Measurements from ENCODE around the gene ANKH. TPM values are rescaled to one million over a fixed set of nuclear protein-coding genes. Genes with fewer than 3 reads are reported as not detected.

Gene ANKH
- total RNA-seq, 6 donors from 2014 or later, result 17.2 to 66.7 (median 24.5) TPM

DNA sequence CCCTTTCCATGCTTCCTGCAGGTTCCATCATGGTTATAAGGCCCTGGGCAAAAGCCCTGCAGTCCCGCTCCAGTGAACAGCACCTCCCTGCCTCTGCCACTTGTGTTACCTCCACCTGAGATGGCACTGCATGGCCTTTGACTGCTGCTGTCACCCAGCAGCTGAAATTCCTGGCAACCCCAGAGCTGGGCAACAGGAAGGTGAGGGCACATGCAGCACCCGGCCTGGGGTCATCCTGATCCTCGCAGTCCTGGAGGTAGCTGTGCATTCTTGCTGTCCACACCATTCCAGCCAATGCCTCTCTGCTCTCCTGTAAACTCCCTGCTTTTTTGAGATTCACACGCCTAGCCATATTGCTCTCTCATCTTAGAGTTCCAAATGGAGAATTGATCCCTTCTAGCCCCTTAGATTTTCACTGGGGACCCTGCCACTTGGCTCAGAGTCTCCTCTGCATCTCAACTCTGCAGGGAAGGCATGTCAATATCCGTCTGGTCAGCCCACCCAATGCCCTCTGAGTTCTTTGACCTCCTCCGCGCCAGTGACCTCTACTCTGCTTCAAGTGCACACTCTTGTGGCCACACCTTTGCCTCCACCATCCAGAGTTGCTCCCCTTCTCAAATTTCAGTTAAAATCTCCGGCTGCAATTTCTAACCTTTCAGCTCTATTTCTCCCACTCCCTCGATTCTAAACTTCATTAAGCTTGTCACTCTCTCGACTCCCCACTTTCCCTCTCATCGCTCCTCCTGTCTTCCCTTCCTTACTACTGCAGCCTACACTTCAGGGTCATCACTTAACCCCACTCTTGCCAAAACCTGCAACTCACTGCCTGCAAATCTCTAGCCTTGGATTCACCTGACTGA, 93.4 kb downstream of the ANKH start:
- TF ChIP-seq EP300 (IDR thresholded peaks at IDR 0.05) (no peak), POLR2AphosphoS5 (IDR thresholded peaks at IDR 0.05) (no peak), POLR2A (IDR thresholded peaks at IDR 0.05) (no peak)
- TF ChIP-seq, protein P1, sequence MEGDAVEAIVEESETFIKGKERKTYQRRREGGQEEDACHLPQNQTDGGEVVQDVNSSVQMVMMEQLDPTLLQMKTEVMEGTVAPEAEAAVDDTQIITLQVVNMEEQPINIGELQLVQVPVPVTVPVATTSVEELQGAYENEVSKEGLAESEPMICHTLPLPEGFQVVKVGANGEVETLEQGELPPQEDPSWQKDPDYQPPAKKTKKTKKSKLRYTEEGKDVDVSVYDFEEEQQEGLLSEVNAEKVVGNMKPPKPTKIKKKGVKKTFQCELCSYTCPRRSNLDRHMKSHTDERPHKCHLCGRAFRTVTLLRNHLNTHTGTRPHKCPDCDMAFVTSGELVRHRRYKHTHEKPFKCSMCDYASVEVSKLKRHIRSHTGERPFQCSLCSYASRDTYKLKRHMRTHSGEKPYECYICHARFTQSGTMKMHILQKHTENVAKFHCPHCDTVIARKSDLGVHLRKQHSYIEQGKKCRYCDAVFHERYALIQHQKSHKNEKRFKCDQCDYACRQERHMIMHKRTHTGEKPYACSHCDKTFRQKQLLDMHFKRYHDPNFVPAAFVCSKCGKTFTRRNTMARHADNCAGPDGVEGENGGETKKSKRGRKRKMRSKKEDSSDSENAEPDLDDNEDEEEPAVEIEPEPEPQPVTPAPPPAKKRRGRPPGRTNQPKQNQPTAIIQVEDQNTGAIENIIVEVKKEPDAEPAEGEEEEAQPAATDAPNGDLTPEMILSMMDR (IDR thresholded peaks at IDR 0.05), result no peak
- H3K27me3 ChIP-seq, result no peaks in the 10 kb centered on the region
- WGBS, 2 donors, result 77 to 88% methylated on average over 11 of the region's 11 CpGs
- H3K4me1 ChIP-seq, result peaks cover 0 to 7% (median 3%) of the 10 kb centered on the region in 4 donors
- H3K36me3 ChIP-seq, result no peaks in the 10 kb centered on the region
- DNase-seq (peak in 1 of 2 donors; percentile 16), ATAC-seq (ENCODE audit: low FRiP score in 2 of 2) (peak in 1 of 2 donors; percentile 52)
- H3K9me3 ChIP-seq, result no peaks in the 10 kb centered on the region
- H3K4me3 ChIP-seq, result no peak overlapping the region
- no peak overlapping the region for H3K27ac ChIP-seq

- ATAC-seq (ENCODE audit: low FRiP score in 2 of 2), result no peak
- Histone ChIP-seq H3K36me3 (no peaks in the 10 kb centered on the region), H3K27me3 (no peaks in the 10 kb centered on the region), H3K27ac (no peak overlapping the region), H3K9me3 (no peaks in the 10 kb centered on the region), H3K4me1 (peaks cover 0 to 7% (median 3%) of the 10 kb centered on the region in 4 donors), H3K4me3 (no peak overlapping the region)
- 90 to 94% methylated on average over 6 of the region's 6 CpGs for WGBS, 2 donors
- DNase-seq, result no peak
- TF ChIP-seq POLR2AphosphoS5 (IDR thresholded peaks at IDR 0.05) (no peak), POLR2A (IDR thresholded peaks at IDR 0.05) (no peak), EP300 (IDR thresholded peaks at IDR 0.05) (no peak)
- TF ChIP-seq, protein P1 (IDR thresholded peaks at IDR 0.05), result no peak
These were observed 94.4 kb downstream of the ANKH start for GRCh38 chr5:14777187-14777586.

- H3K36me3 ChIP-seq, result no peaks in the 10 kb centered on the region
- peaks cover 0 to 7% (median 3%) of the 10 kb centered on the region in 4 donors for H3K4me1 ChIP-seq
- no peak for ATAC-seq (ENCODE audit: low FRiP score in 2 of 2)
- no peak for DNase-seq
- H3K27ac ChIP-seq, result no peak overlapping the region
- no peak overlapping the region for H3K4me3 ChIP-seq
- no peak for TF ChIP-seq POLR2AphosphoS5 (IDR thresholded peaks at IDR 0.05)
- no peaks in the 10 kb centered on the region for H3K9me3 ChIP-seq
- 68 to 93% methylated on average over 5 of the region's 5 CpGs for WGBS, 2 donors
- no peaks in the 10 kb centered on the region for H3K27me3 ChIP-seq
These were observed 95.0 kb downstream of the ANKH start for GRCh38 chr5:14776602-14777001.

DNA sequence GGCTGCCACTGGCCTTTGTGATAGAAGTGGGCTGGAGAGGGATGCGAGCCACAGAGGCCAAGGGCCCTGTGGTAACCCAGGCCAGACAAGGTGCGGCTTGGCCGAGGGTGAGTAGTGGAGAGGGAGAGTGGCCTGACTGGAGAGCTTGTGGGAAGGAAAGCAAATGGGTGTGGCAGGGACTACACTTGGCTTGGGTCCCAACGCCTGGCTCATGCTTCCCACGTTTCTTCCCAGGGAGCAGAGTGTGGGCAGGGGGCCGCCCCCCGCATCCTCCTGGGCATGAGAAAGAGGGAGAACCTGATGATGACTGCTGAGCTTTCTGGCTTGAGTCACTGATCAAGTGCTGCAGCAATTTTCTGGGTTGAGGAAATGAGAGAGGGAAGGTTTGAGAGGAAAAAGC, 95.7 kb downstream of the ANKH start:
- Histone ChIP-seq H3K36me3 (no peaks in the 10 kb centered on the region), H3K9me3 (no peaks in the 10 kb centered on the region), H3K4me3 (no peak overlapping the region), H3K4me1 (peaks cover 0 to 7% (median 3%) of the 10 kb centered on the region in 4 donors), H3K27me3 (no peaks in the 10 kb centered on the region), H3K27ac (no peak overlapping the region)
- peak in 1 of 2 donors; percentile 62 for ATAC-seq (ENCODE audit: low FRiP score in 2 of 2)
- WGBS, 2 donors, result 62 to 79% methylated on average over 6 to 7 of the region's 7 CpGs
- DNase-seq, result peak; percentile 33 to 47
- TF ChIP-seq POLR2A (IDR thresholded peaks at IDR 0.05) (no peak), POLR2AphosphoS5 (IDR thresholded peaks at IDR 0.05) (no peak), EP300 (IDR thresholded peaks at IDR 0.05) (no peak)
- TF ChIP-seq, protein P1 (IDR thresholded peaks at IDR 0.05), result no peak

DNA sequence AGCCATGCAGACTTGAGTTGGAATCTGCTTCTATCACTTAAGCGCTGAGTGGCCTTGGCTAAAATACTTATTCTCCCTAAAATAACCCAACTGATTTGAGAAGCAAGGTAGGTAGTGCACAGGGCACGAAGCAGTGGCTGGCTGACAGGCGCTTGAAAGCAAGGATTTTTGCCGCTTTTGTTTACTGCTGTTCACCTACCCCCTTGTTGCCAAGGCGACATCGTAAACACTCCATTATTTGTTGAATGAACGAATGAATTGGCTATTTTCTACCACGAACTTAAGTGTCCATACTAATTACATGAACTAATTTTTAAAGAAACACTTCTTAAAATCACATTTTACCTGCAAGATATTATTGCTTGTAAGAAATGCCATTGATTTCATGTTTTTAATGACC, 98.0 kb downstream of the ANKH start:
- H3K4me1 ChIP-seq, result peaks cover 0 to 7% (median 3%) of the 10 kb centered on the region in 4 donors
- 84 to 88% methylated on average over 8 of the region's 8 CpGs for WGBS, 2 donors
- H3K9me3 ChIP-seq, result no peaks in the 10 kb centered on the region
- H3K36me3 ChIP-seq, result no peaks in the 10 kb centered on the region
- H3K27ac ChIP-seq, result no peak overlapping the region
- no peaks in the 10 kb centered on the region for H3K27me3 ChIP-seq
- TF ChIP-seq, protein P1 (IDR thresholded peaks at IDR 0.05), result no peak
- TF ChIP-seq POLR2AphosphoS5 (IDR thresholded peaks at IDR 0.05) (no peak), POLR2A (IDR thresholded peaks at IDR 0.05) (no peak), EP300 (IDR thresholded peaks at IDR 0.05) (no peak)
- no peak for ATAC-seq (ENCODE audit: low FRiP score in 2 of 2)
- no peak for DNase-seq
- no peak overlapping the region for H3K4me3 ChIP-seq
